Skin of body (tissue), 2 donors: ENCODE results near the gene DPP10. TPM values are rescaled to one million over a fixed set of nuclear protein-coding genes. Genes with fewer than 3 reads are reported as not detected.
"Not testable (repeated sequence)": the region's sequence is repeated elsewhere in the genome, so short reads cannot be mapped to it uniquely, and the experiment has no call there.

Source experiments
- DNase-seq: peaks from one replicate; lab custom pipeline; 2025; lab: John Stamatoyannopoulos, UW
- total RNA-seq: library from RNA; depleted of rRNA; stranded (reverse); fragments of >200 nt; gene quantifications from one replicate; pipeline ENCODE4 v1.2.3, GENCODE V29; 2014

The DPP10 gene
- total RNA-seq, 1 donor from 2014 or later, result 1.1 TPM

GRCh38 chr2:114937366-114937930 lies 495.0 kb downstream of the DPP10 start:
- DNase-seq, result no peak

GRCh38 chr2:114940785-114941458 lies 498.5 kb downstream of the DPP10 start:
- no peak for DNase-seq

GRCh38 chr2:114949228-114949804 lies 506.9 kb downstream of the DPP10 start:
- no peak for DNase-seq

- no peak for DNase-seq
Measured at GRCh38 chr2:114960389-114960788, 517.9 kb downstream of the DPP10 start.

- no peak for DNase-seq
Measured at GRCh38 chr2:114962532-114962931, 520.1 kb downstream of the DPP10 start.

GRCh38 chr2:114968748-114969400 lies 526.4 kb downstream of the DPP10 start:
- no peak for DNase-seq

- DNase-seq, result not testable (repeated sequence)
Measured at GRCh38 chr2:115004321-115004720, 561.9 kb downstream of the DPP10 start.

- no peak for DNase-seq
Measured at GRCh38 chr2:115011721-115012120, 569.3 kb downstream of the DPP10 start.

GRCh38 chr2:115022013-115022412 lies 579.6 kb downstream of the DPP10 start:
- DNase-seq, result not testable (repeated sequence)

- no peak for DNase-seq
Measured at GRCh38 chr2:115034801-115035200, 592.4 kb downstream of the DPP10 start.

- no peak for DNase-seq
Measured at GRCh38 chr2:115036818-115037217, 594.4 kb downstream of the DPP10 start.

- DNase-seq, result no peak
Measured at GRCh38 chr2:115057473-115057872, 615.0 kb downstream of the DPP10 start.

- DNase-seq, result no peak
Measured at GRCh38 chr2:115070002-115070401, 627.6 kb downstream of the DPP10 start.

- no peak for DNase-seq
Measured at GRCh38 chr2:115071534-115071933, 629.1 kb downstream of the DPP10 start.

- no peak for DNase-seq
Measured at GRCh38 chr2:115075800-115076199, 633.4 kb downstream of the DPP10 start.

- DNase-seq, result no peak
Measured at GRCh38 chr2:115077626-115078025, 635.2 kb downstream of the DPP10 start.

GRCh38 chr2:115083225-115083624 lies 640.8 kb downstream of the DPP10 start:
- no peak for DNase-seq

GRCh38 chr2:115083711-115084110 lies 641.3 kb downstream of the DPP10 start:
- DNase-seq, result no peak

GRCh38 chr2:115084446-115084845 lies 642.0 kb downstream of the DPP10 start:
- no peak for DNase-seq

- DNase-seq, result not testable (repeated sequence)
Measured at GRCh38 chr2:115086051-115086620, 643.7 kb downstream of the DPP10 start.

- DNase-seq, result no peak
Measured at GRCh38 chr2:115094441-115094840, 652.0 kb downstream of the DPP10 start.

GRCh38 chr2:115105966-115106365 lies 663.5 kb downstream of the DPP10 start:
- no peak for DNase-seq
